HEK293 (cell line): ENCODE measurements around the gene MRPS10.

Source experiments
- HOXD13 ChIP-seq: sonication (generic); formaldehyde crosslinking; IDR thresholded peaks from 2 replicates; pipeline ENCODE4 v1.8.0; 2022; ENCODE audit warnings: missing genetic modification reagents, borderline replicate concordance
- KLF16 ChIP-seq: fragments of 450-650 bp; formaldehyde crosslinking; IDR thresholded peaks from 2 replicates; pipeline ENCODE4 v1.5.1; 2017; ENCODE audit warnings: missing biosample characterization, missing genetic modification characterization
- MYNN ChIP-seq: fragments of 450-650 bp; formaldehyde crosslinking; IDR thresholded peaks from 2 replicates; pipeline ENCODE4 v1.5.1; 2016; ENCODE audit warnings: missing biosample characterization, missing genetic modification characterization, borderline replicate concordance
- MZF1 ChIP-seq: fragments of 450-650 bp; formaldehyde crosslinking; IDR thresholded peaks from 2 replicates; pipeline ENCODE4 v1.5.1; 2017; ENCODE audit warnings: missing biosample characterization, missing genetic modification characterization, borderline replicate concordance
- PATZ1 ChIP-seq: fragments of 450-650 bp; formaldehyde crosslinking; IDR thresholded peaks from 2 replicates; pipeline ENCODE4 v1.5.1; 2016; ENCODE audit warnings: missing biosample characterization, missing genetic modification characterization
- PRDM10 ChIP-seq: fragments of 450-650 bp; formaldehyde crosslinking; IDR thresholded peaks from 2 replicates; pipeline ENCODE4 v1.5.1; 2016; ENCODE audit warnings: missing biosample characterization, missing genetic modification characterization
- PRDM2 ChIP-seq: fragments of 450-650 bp; formaldehyde crosslinking; IDR thresholded peaks from 2 replicates; pipeline ENCODE4 v1.5.1; 2016; ENCODE audit warnings: missing biosample characterization, missing genetic modification characterization, borderline replicate concordance
- PRDM6 ChIP-seq: fragments of 450-650 bp; formaldehyde crosslinking; IDR thresholded peaks from 2 replicates; pipeline ENCODE4 v1.5.1; 2017; ENCODE audit warnings: missing biosample characterization, missing genetic modification characterization
- SETDB1 ChIP-seq: IDR thresholded peaks from one replicate; pipeline ENCODE4 v1.6.1; 2017; ENCODE audit warnings: mild to moderate bottlenecking, low read length, moderate library complexity, mixed read lengths; ENCODE audit not compliant: insufficient read length
- TCF7L2 ChIP-seq: IDR thresholded peaks from 2 replicates; pipeline ENCODE4 v1.6.1; 2011; ENCODE audit warnings: low read depth, mild to moderate bottlenecking, inconsistent platforms, low read length, moderate library complexity, borderline replicate concordance
- ZBTB21 ChIP-seq: fragments of 450-650 bp; formaldehyde crosslinking; IDR thresholded peaks from 2 replicates; pipeline ENCODE4 v1.5.1; 2017; ENCODE audit warnings: missing biosample characterization, missing genetic modification characterization
- ZFP37 ChIP-seq: fragments of 450-650 bp; formaldehyde crosslinking; IDR thresholded peaks from 2 replicates; pipeline ENCODE4 v1.5.1; 2016; ENCODE audit warnings: missing biosample characterization, missing genetic modification characterization
- ZNF132 ChIP-seq: fragments of 450-650 bp; formaldehyde crosslinking; IDR thresholded peaks from 2 replicates; pipeline ENCODE4 v1.5.1; 2017; ENCODE audit warnings: missing biosample characterization, missing genetic modification characterization, borderline replicate concordance
- ZNF169 ChIP-seq: fragments of 450-650 bp; formaldehyde crosslinking; IDR thresholded peaks from 2 replicates; pipeline ENCODE4 v1.5.1; 2016; ENCODE audit warnings: missing biosample characterization, missing genetic modification characterization
- ZNF18 ChIP-seq: fragments of 450-650 bp; formaldehyde crosslinking; IDR thresholded peaks from 2 replicates; pipeline ENCODE4 v1.5.1; 2016; ENCODE audit warnings: missing biosample characterization, missing genetic modification characterization
- ZNF266 ChIP-seq: fragments of 450-650 bp; formaldehyde crosslinking; IDR thresholded peaks from 2 replicates; pipeline ENCODE4 v1.5.1; 2016; ENCODE audit warnings: missing biosample characterization, missing genetic modification characterization, low read depth
- ZNF292 ChIP-seq: fragments of 450-650 bp; formaldehyde crosslinking; IDR thresholded peaks from 2 replicates; pipeline ENCODE4 v1.5.1; 2016; ENCODE audit warnings: low read depth, missing biosample characterization, missing genetic modification characterization, borderline replicate concordance
- ZNF391 ChIP-seq: fragments of 450-650 bp; formaldehyde crosslinking; IDR thresholded peaks from 2 replicates; pipeline ENCODE4 v1.5.1; 2016; ENCODE audit warnings: low read depth, missing biosample characterization, missing genetic modification characterization, borderline replicate concordance
- ZNF433 ChIP-seq: fragments of 450-650 bp; formaldehyde crosslinking; IDR thresholded peaks from 2 replicates; pipeline ENCODE4 v1.5.1; 2016; ENCODE audit warnings: missing biosample characterization, missing genetic modification characterization, low read depth
- ZNF473 ChIP-seq: fragments of 450-650 bp; formaldehyde crosslinking; IDR thresholded peaks from 2 replicates; pipeline ENCODE4 v1.5.1; 2017; ENCODE audit warnings: missing biosample characterization, missing genetic modification characterization
- ZNF654 ChIP-seq: fragments of 450-650 bp; formaldehyde crosslinking; IDR thresholded peaks from 2 replicates; pipeline ENCODE4 v1.5.1; 2016; ENCODE audit warnings: low read depth, missing biosample characterization, missing genetic modification characterization
- ZNF670 ChIP-seq: fragments of 450-650 bp; formaldehyde crosslinking; IDR thresholded peaks from 2 replicates; pipeline ENCODE4 v1.5.1; 2016; ENCODE audit warnings: missing biosample characterization, missing genetic modification characterization, low read depth
- TF ChIP-seq, protein P1 (sequence below): fragments of 450-650 bp; formaldehyde crosslinking; IDR thresholded peaks from 2 replicates; pipeline ENCODE4 v1.5.1; 2016; ENCODE audit warnings: missing biosample characterization, missing genetic modification characterization

The MRPS10 gene

DNA sequence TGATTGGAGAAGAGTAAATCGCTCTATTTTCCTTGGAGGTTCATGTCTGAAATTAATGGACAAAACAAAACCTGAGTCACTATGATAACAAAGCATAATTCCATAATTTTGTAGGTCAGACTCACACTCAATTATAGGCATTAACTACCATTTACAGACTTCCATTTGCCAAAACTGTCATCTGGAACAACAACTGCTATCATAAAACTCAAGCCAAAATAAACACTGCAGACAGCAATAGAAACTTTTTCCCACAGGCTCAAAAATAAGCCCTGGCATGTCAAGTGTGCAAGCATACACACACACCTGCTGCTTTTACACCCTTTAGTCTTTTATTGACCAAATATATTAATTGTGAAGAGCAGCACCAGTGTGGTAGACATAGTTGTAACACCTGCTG, 7.1 kb downstream of the MRPS10 start (continued):
- TF ChIP-seq PATZ1 (tag by site-specific recombination) (no peak), ZNF266 (tag by site-specific recombination) (no peak), PRDM2 (no peak), HOXD13 (CRISPR knock-in tag) (no peak), ZNF391 (no peak), ZNF169 (tag by site-specific recombination) (no peak), ZNF292 (no peak), ZNF18 (tag by site-specific recombination) (peak; percentile 83), ZNF670 (tag by site-specific recombination) (no peak), KLF16 (tag by site-specific recombination) (peak; percentile 64), PRDM10 (tag by site-specific recombination) (no peak), SETDB1 (no peak), TCF7L2 (no peak), MYNN (tag by site-specific recombination) (no peak), ZBTB21 (tag by site-specific recombination) (no peak), ZNF433 (tag by site-specific recombination) (no peak), MZF1 (tag by site-specific recombination) (no peak), ZNF473 (tag by site-specific recombination) (no peak), ZNF654 (tag by site-specific recombination) (no peak), PRDM6 (tag by site-specific recombination) (peak; percentile 95), ZNF132 (no peak), ZFP37 (tag by site-specific recombination) (no peak)
- TF ChIP-seq, protein P1, sequence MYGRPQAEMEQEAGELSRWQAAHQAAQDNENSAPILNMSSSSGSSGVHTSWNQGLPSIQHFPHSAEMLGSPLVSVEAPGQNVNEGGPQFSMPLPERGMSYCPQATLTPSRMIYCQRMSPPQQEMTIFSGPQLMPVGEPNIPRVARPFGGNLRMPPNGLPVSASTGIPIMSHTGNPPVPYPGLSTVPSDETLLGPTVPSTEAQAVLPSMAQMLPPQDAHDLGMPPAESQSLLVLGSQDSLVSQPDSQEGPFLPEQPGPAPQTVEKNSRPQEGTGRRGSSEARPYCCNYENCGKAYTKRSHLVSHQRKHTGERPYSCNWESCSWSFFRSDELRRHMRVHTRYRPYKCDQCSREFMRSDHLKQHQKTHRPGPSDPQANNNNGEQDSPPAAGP (tag by site-specific recombination): no peak
